HG03469 (cell line): Measurements from ENCODE around the gene ARL13B.
"Not testable (repeated sequence)": the region's sequence is repeated elsewhere in the genome, so short reads cannot be mapped to it uniquely, and the experiment has no call there.

ENCODE experiments used
- ATAC-seq: cut with Tn5 transposase; IDR thresholded peaks from one replicate; pipeline ENCODE4 v1.9.1; 2021; ENCODE audit warnings: mild to moderate bottlenecking, moderate library complexity, moderate number of reproducible peaks; ENCODE audit not compliant: unreplicated experiment

The ARL13B gene

GRCh38 chr3:93992207-93992606, 12.3 kb downstream of the ARL13B start:
- ATAC-seq: no peak

DNA sequence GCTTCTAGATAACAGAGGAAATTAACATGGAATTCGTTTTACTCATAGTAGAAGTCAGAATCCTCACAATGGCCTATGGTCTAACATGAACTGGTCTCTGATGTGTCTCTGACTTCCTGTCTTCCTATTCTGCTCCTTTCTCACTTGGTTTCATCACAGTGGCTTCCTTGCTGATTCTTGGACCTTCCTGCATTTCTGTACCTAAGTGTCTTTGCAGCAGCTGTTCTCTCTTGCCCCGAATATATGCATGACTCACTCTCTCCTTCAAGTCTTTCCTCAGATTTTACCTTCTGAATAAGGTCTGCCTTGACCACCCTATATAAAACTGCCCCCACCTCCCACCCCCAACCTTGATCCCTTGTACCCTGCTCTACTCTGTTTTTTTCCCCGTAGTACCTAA, 14.1 kb downstream of the ARL13B start:
- ATAC-seq: no peak

DNA sequence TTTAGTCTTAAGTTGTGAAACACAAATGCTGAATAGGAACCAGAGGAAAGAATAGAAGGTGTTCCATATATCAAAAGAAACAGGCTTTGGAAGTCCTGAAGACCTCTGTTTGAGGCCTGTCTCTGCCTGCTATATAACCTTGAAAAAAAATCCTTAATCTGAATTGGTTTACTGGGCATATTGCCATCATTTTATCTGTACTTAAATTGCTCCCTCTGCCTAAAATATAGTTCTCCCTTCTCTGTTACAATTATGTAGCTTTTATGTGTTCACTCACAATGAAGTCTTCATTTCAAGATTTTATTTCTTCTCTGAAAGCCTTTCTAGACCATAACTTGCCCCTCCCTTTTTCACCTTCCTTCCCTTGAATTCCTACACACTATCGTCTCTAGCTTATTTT, 21.2 kb downstream of the ARL13B start:
- ATAC-seq: no peak

GRCh38 chr3:94001827-94002495, 22.0 kb downstream of the ARL13B start:
- no peak for ATAC-seq

GRCh38 chr3:94004301-94004910, 24.5 kb downstream of the ARL13B start:
- peak; percentile 91 for ATAC-seq

DNA sequence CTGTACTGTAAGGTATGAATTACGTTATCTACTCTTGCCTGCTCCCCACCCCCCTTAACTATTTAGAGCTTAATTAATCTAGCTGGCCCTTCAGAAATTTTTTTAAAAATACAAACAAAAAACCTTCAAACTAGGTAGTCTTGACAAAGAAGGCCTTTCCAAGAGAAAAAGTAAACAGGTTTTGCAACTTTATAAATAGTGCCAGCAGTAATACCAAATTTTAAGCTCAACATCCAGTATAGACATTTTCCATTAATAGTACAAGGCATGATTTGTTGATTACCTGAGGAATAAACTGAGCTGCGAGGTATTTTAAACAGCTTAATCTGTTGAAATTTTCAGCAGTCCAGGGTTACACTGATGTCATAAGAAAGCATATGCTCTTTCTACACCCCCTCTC, 28.3 kb downstream of the ARL13B start:
- ATAC-seq: no peak

- ATAC-seq: no peak
Measured at GRCh38 chr3:94009608-94010007, 29.7 kb downstream of the ARL13B start.

GRCh38 chr3:94011233-94011711, 31.3 kb downstream of the ARL13B start:
- no peak for ATAC-seq

DNA sequence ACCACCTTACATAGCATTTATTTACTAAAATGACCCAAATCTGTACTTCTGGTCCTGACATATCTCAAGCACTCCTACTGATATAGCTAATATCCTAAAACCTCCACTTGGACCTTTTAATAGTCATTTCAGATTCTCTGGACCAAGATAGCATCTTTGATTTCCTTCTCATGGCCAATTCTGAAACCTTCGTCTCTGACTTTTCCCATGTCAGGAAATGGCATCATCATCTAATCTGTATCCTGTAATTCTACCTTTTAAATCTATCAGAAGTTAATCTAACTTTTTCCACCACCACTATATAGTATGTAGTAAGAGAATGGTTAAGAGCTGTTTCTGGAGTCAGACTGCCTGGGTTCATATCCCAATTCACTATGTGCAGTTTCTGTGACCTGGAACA, 32.2 kb downstream of the ARL13B start:
- ATAC-seq: no peak

DNA sequence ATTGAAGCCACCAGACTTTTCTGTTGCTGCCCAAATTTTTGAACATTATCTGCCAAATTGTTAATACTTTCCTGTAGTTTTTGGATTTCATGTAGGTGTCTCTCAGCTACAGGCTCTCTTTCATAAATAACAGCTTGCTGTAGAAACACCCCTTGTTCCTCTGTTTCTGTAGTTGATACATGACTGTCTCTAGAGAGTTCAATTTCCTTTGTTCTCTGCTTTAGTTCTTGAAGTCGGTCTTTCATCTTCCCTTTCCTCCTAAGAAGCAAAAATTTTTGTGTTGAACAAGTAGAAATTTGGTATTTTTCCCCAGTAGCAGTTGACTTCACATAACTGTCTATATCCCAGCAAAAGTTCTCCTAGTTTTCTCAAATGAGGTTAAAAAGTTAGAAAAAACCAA, 35.1 kb downstream of the ARL13B start:
- ATAC-seq: no peak

DNA sequence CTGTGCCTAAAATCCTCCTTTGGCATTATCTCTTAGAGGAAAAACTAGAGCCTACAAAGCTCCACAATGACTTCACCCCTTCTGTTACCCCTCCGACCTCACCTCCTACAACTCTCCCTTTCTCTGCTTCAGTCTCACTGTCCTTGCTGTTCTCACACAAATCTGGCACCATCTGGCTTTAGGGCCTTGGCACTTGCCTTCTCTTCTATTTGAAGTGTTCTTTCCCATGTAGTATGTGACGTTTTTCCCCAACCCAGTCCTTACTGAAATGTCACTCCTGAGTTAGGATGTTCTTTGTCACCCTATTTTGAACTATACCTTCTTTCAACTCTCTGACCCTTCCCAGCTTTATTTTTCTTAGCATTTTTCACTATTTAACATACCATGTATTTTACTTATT, 39.7 kb downstream of the ARL13B start:
- ATAC-seq: no peak

DNA sequence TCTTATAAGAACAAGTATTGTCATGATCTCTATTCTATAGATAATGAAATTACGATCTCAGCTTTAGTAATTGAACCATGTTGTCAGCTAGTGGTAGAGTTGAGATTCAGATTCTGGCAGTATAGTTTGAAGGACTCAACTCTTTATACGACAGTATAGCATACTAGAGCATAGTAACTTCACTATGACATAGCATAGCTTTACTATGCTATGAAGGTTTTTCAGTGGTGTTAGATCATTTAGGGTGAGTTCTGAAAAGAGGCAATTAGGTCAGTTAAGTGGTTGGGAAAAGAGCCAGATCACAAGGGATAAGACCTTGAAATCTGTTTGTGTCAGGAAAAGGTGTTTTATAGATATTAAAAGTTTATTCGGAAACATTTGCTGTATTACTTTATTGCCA, 40.3 kb downstream of the ARL13B start:
- ATAC-seq: no peak

- ATAC-seq: no peak
Measured at GRCh38 chr3:94024385-94024784, 44.4 kb downstream of the ARL13B start.

- ATAC-seq: no peak
Measured at GRCh38 chr3:94026623-94027022, 46.7 kb downstream of the ARL13B start.

DNA sequence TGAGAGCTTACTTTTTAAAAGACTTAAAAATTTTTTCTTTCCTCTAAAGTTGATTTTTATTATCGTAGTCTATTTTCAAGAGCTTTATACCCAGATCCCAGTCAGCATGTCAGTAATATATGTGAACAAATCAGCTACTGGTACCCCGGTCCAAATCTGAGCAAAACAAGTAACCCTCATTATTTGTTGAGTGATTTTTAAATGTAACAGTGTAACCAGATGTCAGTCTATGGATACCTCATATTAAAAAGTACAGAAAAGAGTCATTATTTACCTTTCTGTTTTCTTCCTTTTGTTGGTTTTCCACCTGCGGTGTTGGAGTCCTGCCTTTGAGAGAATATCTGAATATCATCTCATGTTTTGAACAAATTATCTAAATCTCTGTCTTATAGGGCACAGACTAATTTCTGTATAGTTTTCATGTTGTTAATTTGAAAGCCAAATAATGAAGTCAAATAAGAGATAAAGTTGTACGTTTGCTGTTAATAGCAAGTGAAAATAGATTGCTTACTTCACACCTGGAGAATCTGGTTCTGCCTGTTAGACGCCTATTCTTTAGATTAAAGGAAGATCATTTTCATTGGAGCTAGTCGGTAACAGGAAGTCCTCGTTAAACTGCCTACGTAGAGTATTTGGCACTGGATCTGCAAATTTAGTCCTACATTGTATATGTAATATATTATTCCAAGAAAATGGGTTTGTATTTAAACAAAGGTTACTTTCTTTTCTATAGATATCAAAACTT, 48.3 kb downstream of the ARL13B start, which contains the start of gene STX19:
STX19 (minus strand) TSS at position 505 of the 745 bp plus-strand sequence. CDS start 13,328 bp downstream, outside the sequence.
- ATAC-seq: no peak

DNA sequence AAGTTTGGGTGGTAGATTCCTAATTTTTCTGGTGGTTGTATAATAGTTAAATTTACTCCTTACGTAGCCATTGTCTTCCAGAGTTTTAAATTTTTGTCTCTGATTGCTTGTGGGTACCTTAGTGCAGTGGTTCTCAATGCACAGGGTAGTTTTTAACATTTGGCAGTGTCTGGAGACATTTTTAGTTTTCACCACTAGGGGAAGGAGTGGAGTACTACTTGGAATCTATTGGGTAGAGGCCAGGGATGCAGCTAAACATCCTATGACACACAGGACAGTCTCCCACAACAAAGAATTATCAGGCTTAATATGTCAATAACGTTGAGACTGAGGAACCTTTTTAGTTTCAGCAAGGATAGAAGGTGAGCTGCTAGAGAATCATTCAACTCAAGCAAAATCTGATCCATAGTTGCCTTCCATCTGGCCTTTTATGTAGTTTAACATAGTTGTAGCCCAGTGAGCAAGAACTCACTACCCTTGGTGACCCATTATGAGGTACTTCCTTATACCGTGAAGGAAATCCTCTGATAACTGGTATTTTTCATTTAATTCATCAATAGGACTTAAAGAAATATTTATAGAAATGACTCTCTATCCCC, 57.1 kb downstream of the ARL13B start:
- ATAC-seq: peak; percentile 90

- no peak for ATAC-seq
Measured at GRCh38 chr3:94043285-94043684, 63.3 kb downstream of the ARL13B start.

DNA sequence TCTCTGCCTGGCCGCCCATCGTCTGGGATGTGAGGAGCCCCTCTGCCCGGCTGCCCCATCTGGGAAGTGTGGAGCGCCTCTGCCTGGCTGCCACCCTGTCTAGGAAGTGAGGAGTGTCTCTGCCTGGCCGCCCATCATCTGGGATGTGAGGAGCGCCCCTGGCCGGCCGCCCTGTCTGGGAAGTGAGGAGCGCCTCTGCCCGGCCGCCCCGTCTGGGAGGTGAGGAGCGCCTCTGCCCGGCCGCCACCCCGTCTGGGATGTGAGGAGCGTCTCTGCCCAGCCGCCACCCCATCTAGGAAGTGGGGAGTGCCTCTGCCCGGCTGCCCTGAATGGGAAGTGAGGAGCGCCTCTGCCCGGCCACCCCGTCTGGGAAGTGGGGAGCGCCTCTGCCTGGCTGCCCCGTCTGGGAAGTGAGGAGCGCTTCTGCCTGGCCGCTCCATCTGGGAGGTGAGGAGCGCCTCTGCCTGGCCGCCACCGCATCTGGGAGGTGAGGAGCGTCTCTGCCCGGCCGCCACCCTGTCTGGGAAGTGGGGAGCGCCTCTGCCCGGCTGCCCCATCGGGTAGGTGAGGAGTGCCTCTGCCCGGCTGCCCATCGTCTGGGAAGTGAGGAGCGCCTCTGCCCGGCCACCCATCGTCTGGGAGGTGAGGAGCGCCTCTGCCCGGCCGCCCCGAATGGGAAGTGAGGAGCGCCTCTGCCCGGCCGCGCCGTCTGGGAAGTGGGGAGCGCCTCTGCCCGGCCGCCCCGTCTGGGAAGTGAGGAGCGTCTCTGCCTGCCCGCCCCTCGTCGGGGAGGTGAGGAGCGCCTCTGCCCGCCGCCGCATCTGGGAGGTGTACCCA, 64.4 kb downstream of the ARL13B start:
- ATAC-seq: not testable (repeated sequence)

- ATAC-seq: no peak
Measured at GRCh38 chr3:94046533-94046932, 66.6 kb downstream of the ARL13B start.

DNA sequence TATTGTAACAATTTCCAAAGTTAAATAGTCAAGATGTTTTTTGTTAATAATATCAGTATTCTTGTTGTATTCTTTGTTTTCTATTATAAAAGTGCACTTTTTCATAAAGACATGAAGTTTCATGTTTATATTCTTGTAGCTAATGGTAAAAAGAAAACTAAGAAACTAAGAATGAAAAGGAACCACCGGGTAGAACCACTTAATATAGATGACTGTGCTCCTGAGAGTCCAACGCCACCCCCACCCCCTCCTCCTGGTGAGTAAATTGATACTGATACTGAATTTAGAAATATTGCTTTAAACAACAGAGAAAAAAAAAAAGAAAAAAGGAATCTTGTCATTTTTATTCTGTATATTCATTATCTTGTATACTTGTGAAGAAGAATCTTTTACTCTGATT, 69.3 kb downstream of the ARL13B start:
- ATAC-seq: no peak

DNA sequence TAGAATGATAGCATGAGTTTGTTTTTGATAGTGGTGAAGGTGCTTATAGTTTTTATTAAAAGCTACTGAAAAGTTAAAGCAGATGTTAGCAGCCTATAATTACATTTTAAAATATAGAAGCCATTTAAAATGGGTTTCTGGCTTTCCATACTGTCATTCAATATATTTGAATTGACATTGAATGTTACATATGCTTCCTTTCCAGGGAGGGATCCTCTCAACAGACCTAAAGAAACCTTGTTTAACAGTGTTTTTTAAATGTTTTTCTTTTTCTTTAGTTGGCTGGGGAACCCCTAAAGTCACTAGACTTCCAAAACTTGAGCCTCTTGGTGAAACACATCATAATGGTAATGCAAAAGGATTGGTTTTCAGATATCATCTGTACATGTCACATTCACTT, 70.6 kb downstream of the ARL13B start:
- ATAC-seq: no peak
